HG03139 (cell line): ENCODE data around the gene ATP9B.
A peak's percentile ranks its signal among the peaks of the same experiment; 100 is the strongest.
"Not testable (repeated sequence)": the region's sequence is repeated elsewhere in the genome, so short reads cannot be mapped to it uniquely, and the experiment has no call there.

ENCODE experiments used
- ATAC-seq: cut with Tn5 transposase; IDR thresholded peaks from one replicate; pipeline ENCODE4 v1.9.1; 2021; ENCODE audit not compliant: unreplicated experiment

The ATP9B gene

DNA sequence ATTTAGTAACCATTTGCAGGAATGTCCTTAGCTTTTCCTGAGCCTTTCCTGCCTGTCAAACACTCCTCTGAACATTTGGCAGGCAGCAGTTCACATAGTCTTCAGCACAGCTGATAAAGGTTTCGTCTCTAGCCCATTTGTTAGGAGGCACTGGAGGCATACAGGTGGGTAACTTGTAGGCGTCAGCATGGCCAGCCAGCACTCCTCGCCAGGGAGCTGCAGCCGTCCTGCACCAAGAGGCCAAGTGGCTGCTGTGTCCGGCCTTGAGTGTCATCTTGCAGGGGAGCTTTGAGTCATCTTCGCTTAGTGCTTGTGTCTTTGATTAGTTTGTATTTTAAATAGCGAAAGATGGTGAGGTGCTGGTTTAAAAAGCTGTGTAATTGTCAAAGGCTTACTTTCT, 206.3 kb downstream of the ATP9B start:
- ATAC-seq, result no peak

- peak; percentile 61 for ATAC-seq
Measured at GRCh38 chr18:79275992-79276391, 206.8 kb downstream of the ATP9B start.

GRCh38 chr18:79278896-79279295, 209.7 kb downstream of the ATP9B start:
- no peak for ATAC-seq

GRCh38 chr18:79283131-79283810, 214.1 kb downstream of the ATP9B start:
- no peak for ATAC-seq

GRCh38 chr18:79283929-79284328, 214.7 kb downstream of the ATP9B start:
- no peak for ATAC-seq

GRCh38 chr18:79285191-79285590, 216.0 kb downstream of the ATP9B start:
- ATAC-seq, result not testable (repeated sequence)

GRCh38 chr18:79290409-79290808, 221.2 kb downstream of the ATP9B start:
- not testable (repeated sequence) for ATAC-seq

DNA sequence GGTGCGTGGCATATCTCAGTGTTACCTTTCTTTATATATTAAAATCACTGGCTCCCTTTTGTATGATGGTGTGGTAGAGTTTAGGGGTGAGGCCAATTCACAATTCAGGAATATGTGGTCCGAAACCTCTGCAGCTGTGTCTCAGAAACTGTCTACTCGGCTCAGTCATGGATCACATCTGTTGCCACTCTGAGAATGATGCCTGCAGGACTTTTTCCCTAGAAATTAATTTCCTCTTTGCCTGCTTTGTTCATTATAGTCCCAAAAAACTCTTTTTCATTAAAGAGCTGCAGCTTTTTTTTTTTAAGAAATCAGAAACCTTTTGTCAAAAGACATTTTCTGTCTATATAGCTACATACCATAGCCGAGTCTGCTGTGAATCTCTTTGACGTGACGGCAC, 221.7 kb downstream of the ATP9B start:
- no peak for ATAC-seq

DNA sequence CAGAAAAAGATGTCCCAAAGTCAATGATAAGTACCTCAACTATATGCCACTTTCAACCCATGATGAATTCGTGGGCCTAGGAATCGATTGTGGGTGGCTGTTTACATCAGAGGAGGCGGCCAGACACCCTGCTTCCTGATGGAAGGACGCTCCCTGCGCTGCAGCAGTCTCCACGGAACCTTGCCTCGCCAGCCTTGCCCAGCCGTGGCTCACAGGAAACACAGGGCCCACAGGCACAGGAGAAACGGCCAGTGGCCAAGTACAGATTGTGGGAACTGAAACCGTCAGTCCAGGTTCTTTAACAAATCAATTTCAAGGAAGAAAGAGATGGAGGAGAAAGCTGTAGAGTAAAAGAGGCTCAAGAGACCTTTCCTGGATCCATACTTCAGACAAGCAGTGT, 225.0 kb downstream of the ATP9B start:
- no peak for ATAC-seq

GRCh38 chr18:79299272-79299671, 230.1 kb downstream of the ATP9B start:
- ATAC-seq, result no peak

- no peak for ATAC-seq
Measured at GRCh38 chr18:79299711-79300110, 230.5 kb downstream of the ATP9B start.

- no peak for ATAC-seq
Measured at GRCh38 chr18:79300413-79300812, 231.2 kb downstream of the ATP9B start.

- ATAC-seq, result no peak
Measured at GRCh38 chr18:79302120-79302519, 232.9 kb downstream of the ATP9B start.

DNA sequence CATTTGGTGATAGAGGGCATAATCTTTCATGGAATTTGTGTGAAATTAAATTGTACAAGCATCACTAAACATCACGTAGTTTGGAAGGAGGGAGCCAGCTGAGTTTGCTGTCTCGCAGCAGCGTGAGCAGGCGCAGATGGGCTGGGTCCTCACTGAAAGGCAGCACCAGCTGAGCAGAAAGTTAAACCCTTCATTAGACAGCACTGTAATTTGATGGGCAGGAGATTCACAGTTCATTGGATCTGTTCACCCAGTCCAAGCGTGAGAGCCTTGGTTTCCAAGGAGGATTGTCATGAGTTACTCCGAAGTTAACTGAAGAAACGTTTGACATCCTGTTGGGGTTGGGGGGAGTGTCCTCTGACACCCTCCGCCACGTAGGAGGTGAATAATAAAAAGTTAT, 236.7 kb downstream of the ATP9B start:
- no peak for ATAC-seq

DNA sequence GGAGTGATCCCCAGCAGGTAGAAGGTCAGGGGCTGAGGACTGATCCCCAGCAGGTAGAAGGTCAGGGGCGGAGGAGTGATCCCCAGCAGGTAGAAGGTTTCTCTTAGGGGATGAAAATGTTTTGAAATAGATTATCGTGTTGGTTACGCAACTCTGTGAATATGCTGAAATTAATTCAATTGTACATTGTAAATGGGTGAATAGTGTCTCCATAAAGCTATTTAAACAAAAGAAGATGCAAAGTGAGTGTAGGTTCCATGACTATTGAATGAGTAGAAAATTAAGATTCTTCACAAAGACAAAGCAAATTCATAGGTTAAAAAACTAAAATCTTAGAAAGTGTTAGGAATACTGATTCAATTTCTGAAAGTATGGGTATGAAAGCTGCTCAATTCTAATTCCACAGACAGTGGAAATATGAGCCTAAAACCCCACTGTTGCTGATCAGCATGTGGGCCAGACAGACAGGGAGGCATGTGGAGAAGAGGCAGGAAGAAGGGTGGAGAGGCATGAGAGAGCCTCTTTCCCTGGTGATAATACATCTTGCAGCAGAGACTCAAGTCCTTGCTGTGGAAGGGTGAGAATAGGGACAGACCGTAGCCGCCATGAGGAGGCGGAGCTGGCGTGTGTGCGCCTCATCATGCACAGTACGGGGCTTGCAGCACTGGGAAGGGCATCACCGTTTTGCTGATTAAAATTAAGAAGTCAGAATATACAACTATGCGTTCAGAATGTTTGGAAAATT, 240.6 kb downstream of the ATP9B start:
- no peak for ATAC-seq

DNA sequence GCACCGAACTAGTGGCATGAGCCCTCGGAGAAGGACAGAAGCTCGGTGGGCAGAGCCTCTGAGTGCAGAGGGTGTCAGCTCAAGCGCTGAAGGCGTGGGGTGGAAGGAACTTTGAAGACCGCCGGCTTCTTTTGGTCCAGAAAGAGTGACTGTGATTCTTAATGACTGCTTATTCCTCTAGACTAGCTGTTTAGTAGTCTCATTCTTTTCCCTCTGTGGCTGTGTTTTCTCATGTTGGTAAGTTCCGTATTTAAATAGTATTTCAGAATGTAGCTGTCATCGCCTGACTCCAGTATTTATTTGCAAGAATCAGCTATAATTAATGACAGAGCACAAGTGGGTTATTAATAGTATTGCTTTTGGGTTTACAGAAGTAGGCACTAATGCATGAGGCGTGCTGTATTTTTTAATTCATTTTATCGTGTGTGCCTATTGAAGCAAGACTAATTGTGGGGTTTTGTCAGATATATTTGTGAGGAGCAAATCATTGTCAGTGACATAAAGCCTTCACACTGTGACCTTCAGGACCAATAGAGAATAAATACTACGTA, 245.7 kb downstream of the ATP9B start:
- ATAC-seq, result no peak

DNA sequence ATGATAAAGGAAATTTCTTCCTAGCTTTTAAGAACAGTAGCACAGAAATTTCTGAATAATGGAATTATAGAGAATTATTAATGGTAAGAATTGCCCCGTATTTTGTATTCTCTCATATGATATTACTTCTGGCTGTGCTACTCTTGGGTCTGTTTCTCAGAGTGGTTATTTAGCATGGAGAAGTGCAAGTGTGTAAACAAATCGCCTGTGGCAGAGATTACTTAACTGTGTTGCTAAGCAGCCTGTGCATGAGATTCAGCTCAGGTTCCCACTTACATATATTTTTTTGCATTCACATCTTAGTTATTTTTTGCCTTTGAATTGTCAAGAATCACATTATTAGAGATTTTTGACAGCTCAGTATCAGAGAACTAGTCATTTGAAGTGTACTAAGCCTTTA, 246.4 kb downstream of the ATP9B start:
- ATAC-seq, result no peak

- ATAC-seq, result no peak
Measured at GRCh38 chr18:79317703-79318102, 248.5 kb downstream of the ATP9B start.

GRCh38 chr18:79318142-79318673, 249.0 kb downstream of the ATP9B start:
- no peak for ATAC-seq

DNA sequence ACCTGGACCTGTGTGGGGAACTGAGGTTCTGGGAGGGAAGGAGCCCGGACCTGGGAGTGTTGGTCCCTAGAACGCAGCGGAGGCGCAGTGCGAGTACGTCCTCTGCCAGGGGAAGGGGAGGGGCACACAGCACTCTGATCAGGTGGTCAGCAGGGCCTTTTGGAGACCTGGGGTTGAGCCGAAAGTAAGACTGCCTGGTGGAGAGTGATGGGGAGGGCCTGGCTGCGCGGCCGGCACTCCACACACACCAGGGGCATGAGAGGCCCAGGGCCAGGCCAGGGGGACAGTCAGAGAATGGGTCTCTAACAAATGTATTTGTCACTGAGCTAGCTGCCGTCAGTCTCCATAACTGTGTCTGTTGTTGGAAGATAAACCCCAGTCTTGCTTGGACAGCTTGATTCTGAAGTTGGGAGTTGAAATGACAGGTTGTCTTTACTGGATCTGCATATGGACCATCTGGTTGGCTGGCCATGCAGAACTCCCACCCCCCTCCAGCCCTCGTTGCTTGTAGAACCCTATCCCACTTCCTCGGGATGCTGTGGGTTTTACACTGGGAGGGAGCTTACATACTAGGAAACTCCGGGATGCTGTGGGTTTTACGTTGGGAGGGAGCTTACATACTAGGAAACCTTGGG, 251.1 kb downstream of the ATP9B start:
- no peak for ATAC-seq

- no peak for ATAC-seq
Measured at GRCh38 chr18:79321625-79322405, 252.6 kb downstream of the ATP9B start.
